GM12878 (cell line): ENCODE results near the gene DCLRE1B. TPM values are rescaled to one million over a fixed set of nuclear protein-coding genes. Genes with fewer than 3 reads are reported as not detected.

ENCODE experiments used
- ATAC-seq: fragments of 200-7000 bp; cut with Tn5 transposase; 3 replicates; pipeline ENCODE4 v1.9.1; 2020; ENCODE audit warnings: mild to moderate bottlenecking, moderate library complexity
- BruUV-seq: library from RNA; stranded (reverse); fragments of 400-500 nt; replicated peaks from 2 replicates; lab custom pipeline; 2021; lab: Mats Ljungman, UMichigan
- CTCF ChIA-PET: fragments of 300-600 bp; sonication (Branson Sonifier 250); formaldehyde crosslinking; extraction: SDS; loops from one replicate; lab custom pipeline; 2021; ENCODE audit warnings: inconsistent platforms; lab: Yijun Ruan, JAX
- POLR2A ChIA-PET: fragments of 350-600 bp; formaldehyde crosslinking; extraction: SDS; loops from one replicate; lab custom pipeline; 2021; ENCODE audit warnings: inconsistent platforms; lab: Charles Lee
- RAD21 ChIA-PET: fragments of 300-600 bp; sonication (Branson Sonifier 250); formaldehyde crosslinking; loops from one replicate; lab custom pipeline; 2023; ENCODE audit warnings: antibody characterized with exemption; ENCODE audit not compliant: unreplicated experiment; lab: Charles Lee
- SMC1A ChIA-PET: fragments of 300-600 bp; sonication (Branson Sonifier 250); formaldehyde crosslinking; loops from one replicate; lab custom pipeline; 2023; ENCODE audit not compliant: unreplicated experiment, uncharacterized antibody; lab: Charles Lee
- DNase-seq: peaks from one replicate; pipeline ENCODE4 v3.0.0-alpha.2; 2011; ENCODE audit warnings: low read depth, low spot score
- FAIRE-seq: peaks from 3 replicates; lab custom pipeline; 2011; peaks lifted over from hg19 to GRCh38; lab: Jason Lieb, UNC
- H2AFZ ChIP-seq: 2 replicates; pipeline ENCODE4 v1.6.0; 2011; ENCODE audit warnings: low read depth, low read length, control low read depth; ENCODE audit not compliant: control insufficient read depth
- H3K27ac ChIP-seq: 2 replicates; pipeline ENCODE4 v1.5.1; 2011; ENCODE audit warnings: control low read depth; ENCODE audit not compliant: control insufficient read depth, insufficient read depth
- H3K27me3 ChIP-seq, 2 experiments: replicated peaks in 1 of 2; 2 replicates each; pipeline versions ENCODE4 v1.6.0 to v1.6.1; 2011; ENCODE audit warnings: low read length in 1 of 2; ENCODE audit not compliant: control insufficient read depth in 2 of 2, insufficient read depth in 2 of 2
- H3K36me3 ChIP-seq, 2 experiments: 2 replicates each; pipeline ENCODE4 v1.5.1; 2011; ENCODE audit warnings: low read length in 1 of 2; ENCODE audit not compliant: control insufficient read depth in 2 of 2, insufficient read depth in 2 of 2
- H3K4me1 ChIP-seq: 2 replicates; pipeline ENCODE4 v1.6.1; 2011; ENCODE audit warnings: mild to moderate bottlenecking, low read length, moderate library complexity, mixed read lengths; ENCODE audit not compliant: control insufficient read depth, insufficient read depth
- H3K4me2 ChIP-seq: 2 replicates; pipeline ENCODE4 v1.6.0; 2011; ENCODE audit warnings: control low read depth; ENCODE audit not compliant: control insufficient read depth, insufficient read depth
- H3K4me3 ChIP-seq: fragments of 200-600 bp; sonication (generic); 2 replicates; pipeline ENCODE4 v1.5.1; 2016
- H3K79me2 ChIP-seq: 2 replicates; pipeline ENCODE4 v1.6.0; 2011; ENCODE audit warnings: low read length; ENCODE audit not compliant: control insufficient read depth, insufficient read depth
- H3K9ac ChIP-seq: 2 replicates; pipeline ENCODE4 v1.8.0; 2011; ENCODE audit warnings: low read length, control low read depth, mixed read lengths; ENCODE audit not compliant: control insufficient read depth, insufficient read depth
- H3K9me3 ChIP-seq: replicated peaks from 3 replicates; pipeline ENCODE4 v1.5.1; 2011; ENCODE audit warnings: mild to moderate bottlenecking, low read length; ENCODE audit not compliant: control insufficient read depth, insufficient read depth
- H4K20me1 ChIP-seq: 2 replicates; pipeline ENCODE4 v1.6.0; 2011; ENCODE audit not compliant: control insufficient read depth, insufficient read depth
- ATF2 ChIP-seq: IDR thresholded peaks from 2 replicates; pipeline ENCODE4 v1.6.1; 2012; ENCODE audit warnings: low read length, inconsistent platforms
- CREB1 ChIP-seq: IDR thresholded peaks from 2 replicates; pipeline ENCODE4 v1.6.1; 2012; ENCODE audit warnings: low read depth, mild to moderate bottlenecking, inconsistent platforms
- FOS ChIP-seq: IDR thresholded peaks from 3 replicates; pipeline ENCODE4 v1.6.1; 2011; ENCODE audit warnings: borderline replicate concordance; ENCODE audit not compliant: insufficient read length; ENCODE audit errors: extremely low read depth
- NR2C1 ChIP-seq: fragments of 450-650 bp; IDR thresholded peaks from 2 replicates; pipeline ENCODE4 v1.6.1; 2017; ENCODE audit warnings: antibody characterized with exemption, mild to moderate bottlenecking, moderate library complexity
- PBX3 ChIP-seq: IDR thresholded peaks from 2 replicates; pipeline ENCODE4 v1.6.1; 2011; ENCODE audit warnings: mild to moderate bottlenecking, low read depth, low read length, moderate library complexity; ENCODE audit not compliant: insufficient replicate concordance
- REST ChIP-seq: IDR thresholded peaks from 2 replicates; pipeline ENCODE4 v1.6.1; 2012; ENCODE audit warnings: mild to moderate bottlenecking, low read depth, low read length
- ZBTB40 ChIP-seq: fragments of 450-650 bp; IDR thresholded peaks from 2 replicates; pipeline ENCODE4 v1.6.1; 2016; ENCODE audit warnings: mild to moderate bottlenecking, moderate library complexity, borderline replicate concordance
- ZNF207 ChIP-seq: fragments of 450-650 bp; IDR thresholded peaks from 2 replicates; pipeline ENCODE4 v1.6.1; 2014; ENCODE audit warnings: antibody characterized with exemption, mild to moderate bottlenecking, borderline replicate concordance
- WGBS: methylation state at CpG from one replicate; pipeline ENCODE4 v1.1.6; 2016; ENCODE audit warnings: low lambda C conversion rate; ENCODE audit not compliant: insufficient replicate concordance, insufficient coverage; ENCODE audit errors: missing lambda C conversion rate; 5-methylcytosine and 5-hydroxymethylcytosine counted together
- in situ Hi-C: fragments of 300-500 bp; cut with MboI; formaldehyde crosslinking; loops from 9 replicates; pipeline ENCODE4 v1.14.3; 2018; ENCODE audit warnings: mixed read lengths
- intact Hi-C: fragments of 100-400 bp; cut with micrococcal nuclease; formaldehyde crosslinking; loops from one replicate; pipeline ENCODE4 v1.14.2; 2022; ENCODE audit not compliant: unreplicated experiment
- polyA plus RNA-seq, 11 experiments: library from polyadenylated mRNA; depleted of rRNA in 4 of 11; unstranded in 6 of 11; stranded (reverse) in 5 of 11; fragments of >200 nt; fragmentation: Nextera tagmentation in 4 of 11; fragmentation: Illumina TruSeq in 1 of 11; extraction: Ambion mirVana in 4 of 11; extraction: Trizol in 1 of 11; gene quantifications; 1 replicate in 1 of 11; 2 replicates in 10 of 11; pipeline versions ENCODE4 v1.2.1 to v1.2.3, GENCODE V29; 2011 to 2016; ENCODE audit warnings: inconsistent platforms in 2 of 11, missing spikeins in 2 of 11, low read depth in 1 of 11
- total RNA-seq, 4 experiments: library from RNA; depleted of rRNA in 3 of 4; stranded (reverse); fragments of >200 nt in 3 of 4; fragmentation: Illumina TruSeq in 1 of 4; extraction: Trizol in 1 of 4; gene quantifications; 2 replicates each; pipeline versions ENCODE4 v1.2.1 to v1.2.3, GENCODE V29; 2013 to 2021

The DCLRE1B gene
- total and polyA plus RNA-seq, 10 of the 15 experiments (the other 5 are each of a cell fraction or from before 2014, with no cell fraction given), result 5.4 to 18.3 (median 13.4) TPM

GRCh38 chr1:113879739-113880038, 25.4 kb upstream of the DCLRE1B start:
- RAD21 ChIA-PET, result interaction anchor here (0.8 to 9.7 kb wide), 9 partner anchors 10 to 52 kb away, joined by 3 to 189 read pairs (median 8); partner anchors contain the start of genes AP4B1, DCLRE1B and HIPK1
- H3K27ac ChIP-seq, result peak overlapping the region; percentile 92
- H3K4me2 ChIP-seq, result peak overlapping the region; percentile 91; the same call in 1 of the 2 replicates
- no peaks in the 10 kb centered on the region for H4K20me1 ChIP-seq
- H2AFZ ChIP-seq, result no peak overlapping the region; the same call in 1 of the 2 replicates
- TF ChIP-seq ZNF207 (no peak), NR2C1 (no peak), PBX3 (no peak), ZBTB40 (peak; percentile 87), FOS (no peak), CREB1 (no peak), REST (no peak), ATF2 (no peak)
- no peaks in the 10 kb centered on the region for H3K79me2 ChIP-seq
- H3K4me1 ChIP-seq, result peaks cover 42% of the 10 kb centered on the region
- POLR2A ChIA-PET, result interaction anchor here (1.1 to 10.4 kb wide), 7 partner anchors 12 to 52 kb away, joined by 4 to 111 read pairs (median 16); partner anchors contain the start of genes AP4B1 and DCLRE1B
- no peaks in the 10 kb centered on the region for H3K9me3 ChIP-seq
- CTCF ChIA-PET, result interaction anchor here (1.2 to 6.9 kb wide), 5 partner anchors 11 to 49 kb away, joined by 3 to 56 read pairs (median 27); partner anchors contain the start of genes AP4B1 and HIPK1
- H3K4me3 ChIP-seq, result no peak overlapping the region
- H3K36me3 ChIP-seq, result no peaks in the 10 kb centered on the region
- FAIRE-seq, result no peak
- no TSS peak for BruUV-seq
- ATAC-seq, result no peak
- SMC1A ChIA-PET, result interaction anchor here (1.0 to 15.2 kb wide), 6 partner anchors 8 to 51 kb away, joined by 3 to 396 read pairs (median 12); partner anchors contain the start of genes AP4B1, BCL2L15 and DCLRE1B
- H3K9ac ChIP-seq, result peak overlapping the region; percentile 0; the same call in 1 of the 2 replicates
- DNase-seq, result no peak
- WGBS, result over 99% methylated on average over 4 of the region's 4 CpGs
- intact Hi-C loops, result no loop called here
- H3K27me3 ChIP-seq, result no peaks in the 10 kb centered on the region
- in situ Hi-C loops, result no loop called here
